NCI-H774 (cell line): ENCODE data around the gene RAPGEF3.

Experiments
- DNase-seq: peaks from one replicate; lab custom pipeline; 2025; lab: John Stamatoyannopoulos, UW

The RAPGEF3 gene

DNA sequence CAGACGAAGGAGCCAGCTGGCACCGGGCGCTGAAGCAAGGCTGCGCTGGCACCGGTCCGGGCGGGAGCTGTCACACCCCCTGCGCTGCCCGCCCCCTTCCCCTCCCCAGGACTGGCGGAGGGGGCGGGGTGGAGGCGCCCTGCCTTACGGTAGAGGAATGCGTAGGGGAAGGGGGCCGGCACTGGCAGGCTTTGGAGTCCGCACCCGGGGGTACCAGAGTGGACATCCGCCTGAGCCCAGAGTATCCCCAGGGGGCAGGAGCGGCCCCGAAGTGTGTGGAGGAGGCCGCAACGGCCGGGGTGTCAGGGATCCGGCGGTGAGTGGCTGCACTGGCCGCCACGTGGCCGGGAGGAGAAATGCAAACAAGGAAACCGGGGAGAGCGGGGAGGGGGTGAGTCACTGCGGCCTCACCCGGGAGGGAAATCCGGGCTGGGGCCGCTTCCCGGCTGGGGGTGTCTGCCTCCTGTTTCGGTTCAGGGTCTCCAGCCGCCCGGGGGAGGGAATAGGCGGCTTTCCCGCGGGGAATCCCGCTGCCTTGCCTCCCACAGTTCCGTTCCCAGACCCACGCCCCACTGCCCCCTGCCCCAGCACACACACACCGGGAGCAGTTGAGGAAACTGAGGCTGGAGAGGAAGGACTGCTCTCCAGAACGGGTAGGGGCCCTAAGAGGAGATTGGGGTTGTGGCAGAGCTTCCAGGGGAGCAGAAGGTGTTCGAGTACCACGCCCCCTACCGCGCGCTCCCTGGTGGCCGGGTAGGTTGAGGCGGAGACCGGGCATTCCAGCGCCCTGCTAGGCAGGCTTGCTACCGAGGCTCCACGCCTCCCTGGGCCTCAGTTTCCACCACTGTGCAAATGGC is at the start of gene RAPGEF3:
Gene RAPGEF3, minus strand, starts transcription at position 47 of the 857 bp plus-strand sequence. CDS start 324 bp downstream, outside the sequence.
- DNase-seq, result peak; percentile 63

DNA sequence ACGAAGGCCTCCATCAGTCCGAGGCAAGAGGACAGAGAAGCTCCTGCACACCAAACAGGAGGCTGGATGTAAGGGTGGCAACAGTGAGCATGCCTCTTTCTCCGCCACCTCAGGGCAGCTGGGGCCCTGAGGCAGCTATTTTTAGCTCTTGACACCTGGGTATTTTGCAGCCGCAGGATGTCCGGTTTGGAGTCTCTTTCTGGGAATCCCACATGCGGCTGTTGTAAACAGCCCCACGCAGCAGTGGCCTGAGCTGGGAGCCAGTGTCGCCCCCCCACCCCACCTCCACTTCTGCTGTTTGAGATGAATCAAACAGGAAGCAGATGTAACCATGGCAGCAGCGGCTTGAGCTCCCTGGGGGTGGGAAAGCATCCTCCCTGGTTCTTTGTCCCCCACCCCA is 49.4 kb upstream of the RAPGEF3 start:
- no peak for DNase-seq

- DNase-seq, result no peak
Observed at GRCh38 chr12:47807338-47807737, 48.7 kb upstream of the RAPGEF3 start.

DNA sequence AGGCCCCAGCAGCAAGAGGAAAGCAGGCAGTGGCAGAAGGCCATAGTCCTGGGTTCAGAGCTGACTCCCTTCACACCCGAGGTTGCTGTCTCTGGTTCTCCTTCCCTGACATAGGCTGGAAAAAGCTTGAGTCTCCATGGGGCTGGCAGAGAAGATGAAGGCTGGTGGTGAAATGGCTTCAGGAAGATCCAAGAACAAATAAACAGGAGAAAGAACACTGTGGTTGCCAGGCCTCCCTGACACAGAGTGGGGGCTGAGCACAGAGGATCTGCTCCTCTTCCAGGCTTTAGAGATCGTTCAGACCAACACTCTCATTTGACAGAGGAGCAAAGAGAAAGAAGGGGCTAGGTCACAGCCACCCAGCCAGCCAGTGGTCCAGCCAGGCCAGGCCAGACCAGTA is 46.7 kb upstream of the RAPGEF3 start:
- no peak for DNase-seq

- no peak for DNase-seq
Observed at GRCh38 chr12:47804171-47804570, 45.5 kb upstream of the RAPGEF3 start.

GRCh38 chr12:47803191-47803875 is 44.7 kb upstream of the RAPGEF3 start:
- DNase-seq, result no peak

- DNase-seq, result no peak
Observed at GRCh38 chr12:47802312-47802711, 43.6 kb upstream of the RAPGEF3 start.

DNA sequence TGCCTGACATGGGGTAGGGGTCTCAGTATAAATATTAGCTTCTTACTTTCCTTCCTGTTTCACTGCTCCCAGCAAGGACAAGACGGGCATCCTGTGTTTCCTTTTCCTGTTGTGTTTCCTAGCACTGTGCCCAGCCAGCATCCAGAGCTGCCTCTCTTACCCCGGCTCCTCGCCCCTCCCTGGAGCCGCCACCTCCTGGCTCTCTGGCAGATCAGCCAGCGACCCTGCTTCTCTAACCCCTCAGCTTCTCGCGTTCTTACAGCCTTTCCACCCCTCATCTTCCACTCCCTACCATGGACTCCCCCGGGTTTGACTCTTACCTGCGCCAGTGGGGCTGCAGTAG is 43.2 kb upstream of the RAPGEF3 start:
- no peak for DNase-seq

- DNase-seq, result no peak
Observed at GRCh38 chr12:47801170-47801903, 42.7 kb upstream of the RAPGEF3 start.

GRCh38 chr12:47800582-47800981 is 41.9 kb upstream of the RAPGEF3 start:
- DNase-seq, result no peak

DNA sequence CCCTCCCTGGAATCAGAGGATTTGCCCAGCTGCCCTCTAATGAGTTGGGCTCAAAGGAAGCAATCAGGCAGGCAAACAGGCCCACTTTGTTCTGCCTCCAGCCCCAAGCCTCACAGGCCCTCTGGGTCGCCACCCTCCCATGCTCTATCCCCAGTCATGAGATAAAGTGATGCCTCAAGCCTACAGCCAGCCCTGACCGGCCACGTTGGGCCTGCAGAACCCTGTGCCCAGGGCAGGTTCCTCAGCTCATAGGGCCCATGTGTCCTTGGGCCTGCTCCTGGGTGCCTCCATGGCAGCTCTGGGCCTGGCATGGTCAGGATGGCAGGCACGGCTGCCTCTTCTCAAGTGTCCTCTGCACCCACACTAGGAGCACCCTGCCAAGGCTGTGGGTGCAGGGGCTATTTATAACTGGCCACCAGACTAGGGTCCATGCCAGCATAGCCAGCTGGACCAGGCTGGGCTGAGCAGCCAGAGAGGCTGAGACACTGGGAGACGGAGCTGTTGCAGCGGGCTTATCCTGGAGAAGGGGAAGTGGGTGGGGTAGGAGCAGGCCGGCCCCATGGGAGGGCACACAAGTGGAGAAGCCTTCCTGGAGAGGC is 40.8 kb upstream of the RAPGEF3 start:
- no peak for DNase-seq

DNA sequence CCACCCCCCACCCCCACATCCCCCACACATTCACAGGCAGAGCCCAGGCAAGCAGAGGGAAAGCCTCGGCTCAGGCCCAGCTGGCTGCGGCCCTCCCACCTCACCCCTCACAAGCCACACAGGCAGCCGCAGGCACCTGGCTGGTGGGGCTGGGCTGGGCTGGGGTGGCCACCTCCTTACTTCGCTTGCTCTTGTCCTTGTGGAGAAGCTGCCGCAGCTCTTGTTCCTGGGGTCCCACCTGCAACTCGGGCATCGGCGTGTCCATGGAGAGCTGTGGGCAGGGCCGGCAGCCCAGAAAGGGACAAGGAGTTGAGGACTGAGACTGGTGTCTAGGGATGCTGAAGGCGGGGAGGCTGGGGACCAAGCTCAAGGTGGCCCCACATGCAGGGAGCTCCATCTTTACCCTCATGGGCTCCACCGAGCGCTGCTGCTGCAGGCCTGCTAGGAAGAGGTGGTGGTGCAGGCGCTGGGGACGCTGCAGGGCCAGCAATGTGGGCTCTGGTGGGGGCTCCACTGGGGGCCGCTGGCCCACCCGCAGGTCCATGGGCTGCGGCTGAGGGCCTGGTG is 39.8 kb upstream of the RAPGEF3 start:
- no peak for DNase-seq

DNA sequence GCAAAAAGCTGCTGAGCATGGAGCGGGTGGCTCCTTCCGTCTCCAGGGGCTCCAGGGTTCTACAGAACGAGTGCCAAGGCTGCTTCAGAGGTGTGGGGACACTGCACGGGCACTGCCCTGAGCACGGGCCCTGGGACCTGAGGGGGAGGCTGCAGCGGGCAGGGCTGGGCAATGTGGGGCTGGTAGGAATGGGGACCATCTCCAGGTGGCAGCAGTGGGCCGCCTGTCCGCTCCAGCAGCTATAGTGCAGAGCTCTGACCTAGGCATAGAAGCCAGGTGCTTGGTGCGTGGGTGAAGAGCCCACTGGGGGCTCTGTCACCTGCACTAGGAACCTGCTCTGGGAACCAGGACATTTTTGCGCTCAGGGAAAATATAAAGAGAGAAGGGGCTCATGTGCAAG is 38.8 kb upstream of the RAPGEF3 start:
- DNase-seq, result no peak

GRCh38 chr12:47795814-47796411 is 37.2 kb upstream of the RAPGEF3 start:
- DNase-seq, result no peak

DNA sequence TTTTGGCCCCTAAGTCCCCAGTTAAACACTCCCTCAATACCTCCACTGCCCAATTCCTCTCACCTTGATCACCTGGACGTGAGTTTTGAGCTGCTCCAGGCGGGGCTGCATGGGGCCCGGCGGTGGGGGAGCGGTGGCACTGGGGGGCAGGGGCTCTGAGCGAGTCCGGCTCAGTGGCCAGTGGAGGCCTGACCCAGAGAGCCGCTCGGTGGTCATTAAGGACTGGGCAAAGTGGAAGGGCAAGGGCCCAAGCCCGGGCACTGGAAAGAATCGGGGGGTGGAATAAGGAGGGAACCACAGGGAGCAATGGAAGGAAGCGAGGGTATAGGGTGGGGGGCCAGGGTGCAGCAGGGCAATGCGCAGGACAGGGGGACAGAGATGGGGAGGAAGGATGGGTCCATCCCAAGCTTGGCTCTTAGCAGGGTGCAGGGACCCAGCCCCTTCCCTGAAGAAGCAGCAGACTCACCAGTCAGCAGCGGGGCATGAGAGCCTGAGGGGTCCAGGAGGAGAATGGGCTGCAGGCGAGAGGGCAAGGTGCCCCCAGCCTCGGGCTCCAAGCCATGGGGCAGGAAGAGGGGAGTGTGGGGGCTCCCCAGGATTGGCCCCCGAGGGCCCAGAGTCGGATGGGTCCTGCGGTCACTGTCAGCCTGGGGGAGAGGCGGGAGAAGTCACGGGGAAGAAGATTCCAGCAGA is 36.6 kb upstream of the RAPGEF3 start:
- DNase-seq, result no peak

GRCh38 chr12:47794679-47795078 is 36.0 kb upstream of the RAPGEF3 start:
- DNase-seq, result no peak

DNA sequence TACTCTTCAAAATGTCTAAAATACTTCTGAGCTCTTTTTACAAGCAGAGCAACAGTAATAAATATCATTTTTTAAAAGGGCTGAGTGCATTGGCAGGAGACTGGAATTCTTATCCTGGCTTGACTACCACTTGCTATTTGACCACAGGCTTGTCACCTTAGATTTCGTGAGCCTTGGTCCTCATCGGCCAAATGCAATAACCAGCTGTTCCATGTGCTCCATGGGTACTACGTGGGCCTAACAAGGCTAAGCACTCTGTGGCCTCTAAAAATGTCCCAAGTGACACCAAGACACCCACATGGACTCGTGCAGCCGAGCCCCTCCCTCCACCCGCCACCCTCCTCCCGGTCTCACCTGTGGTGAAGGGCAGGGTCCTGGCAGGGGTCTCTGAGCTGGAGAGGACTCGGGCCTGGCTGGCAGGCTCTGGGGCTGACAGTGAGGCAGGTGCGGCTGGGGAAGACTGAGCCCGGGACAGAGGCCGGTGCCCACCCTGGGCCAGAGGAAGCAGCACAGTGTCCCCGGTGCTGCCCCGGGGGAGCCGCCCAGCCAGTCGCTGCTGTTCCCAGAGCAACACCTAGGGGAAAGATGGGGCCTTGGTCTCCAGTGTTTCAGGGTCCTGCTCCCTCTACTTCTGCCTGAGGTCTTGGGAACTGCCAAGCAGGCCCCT is 34.5 kb upstream of the RAPGEF3 start:
- no peak for DNase-seq

DNA sequence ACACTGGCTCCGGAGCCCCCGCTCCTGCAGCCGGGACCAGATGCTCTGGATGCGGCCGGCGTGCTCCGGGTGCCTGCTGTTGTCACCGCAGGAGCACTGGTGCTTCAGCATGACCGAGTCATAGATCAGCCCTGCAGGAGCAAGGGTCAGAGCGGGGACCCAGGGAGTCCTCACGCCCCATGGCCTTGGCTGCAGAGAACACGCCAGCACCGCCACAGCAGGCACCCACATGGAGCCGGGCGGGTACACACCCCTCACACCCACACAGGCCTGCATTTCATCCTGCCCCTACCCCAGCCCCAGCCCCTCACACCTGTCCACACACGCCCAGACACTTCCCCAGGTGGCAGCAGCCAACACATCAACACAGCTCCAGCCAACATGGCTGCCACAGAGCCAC is 33.2 kb upstream of the RAPGEF3 start:
- DNase-seq, result no peak

DNA sequence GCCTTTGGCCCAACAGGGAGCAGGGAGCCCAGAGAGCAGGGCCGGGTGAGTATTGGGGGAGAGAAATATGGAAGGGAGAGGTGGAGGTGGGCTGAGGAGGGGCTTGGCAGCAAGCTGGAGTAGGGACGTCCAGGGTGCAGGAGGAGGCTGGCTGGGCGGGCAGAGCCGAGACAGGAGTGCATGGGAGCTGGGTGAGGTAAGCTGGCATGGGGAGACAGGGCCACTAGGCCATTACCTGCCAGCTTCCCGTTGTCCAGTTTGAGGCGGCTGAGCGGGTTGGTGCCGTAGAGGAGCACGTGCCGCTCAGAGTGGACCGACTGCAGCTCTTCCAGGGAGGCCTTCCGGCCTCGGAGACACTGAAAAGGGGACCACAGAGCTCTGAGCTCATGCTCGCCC is 32.7 kb upstream of the RAPGEF3 start:
- no peak for DNase-seq

- DNase-seq, result no peak
Observed at GRCh38 chr12:47790676-47791350, 32.1 kb upstream of the RAPGEF3 start.
